GM18520 (cell line): Measurements from ENCODE around the gene ADAMTS15.

Source experiments
- ATAC-seq: cut with Tn5 transposase; IDR thresholded peaks from one replicate; pipeline ENCODE4 v1.9.1; 2021; ENCODE audit not compliant: unreplicated experiment

ADAMTS15 gene

DNA sequence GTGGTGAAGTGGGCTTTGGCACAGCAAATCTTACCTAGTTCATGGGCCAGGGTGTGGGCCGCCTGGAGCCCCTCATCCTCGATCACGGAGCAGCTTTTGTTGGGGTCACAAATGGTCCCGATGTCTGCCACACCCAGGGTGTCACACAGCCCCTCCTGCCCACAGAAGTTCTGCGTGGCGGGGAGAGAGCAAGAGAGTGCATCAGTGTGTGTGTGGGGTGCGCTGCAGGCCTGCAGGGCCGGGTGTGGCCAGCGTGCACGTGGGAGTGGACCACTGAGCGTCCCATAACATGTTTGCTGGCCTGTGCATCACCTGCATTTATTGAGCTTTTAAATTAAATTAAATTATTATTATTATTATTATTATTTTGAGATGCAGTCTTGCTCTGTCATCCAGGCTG lies 31.5 kb upstream of the ADAMTS15 start:
- ATAC-seq: no peak

DNA sequence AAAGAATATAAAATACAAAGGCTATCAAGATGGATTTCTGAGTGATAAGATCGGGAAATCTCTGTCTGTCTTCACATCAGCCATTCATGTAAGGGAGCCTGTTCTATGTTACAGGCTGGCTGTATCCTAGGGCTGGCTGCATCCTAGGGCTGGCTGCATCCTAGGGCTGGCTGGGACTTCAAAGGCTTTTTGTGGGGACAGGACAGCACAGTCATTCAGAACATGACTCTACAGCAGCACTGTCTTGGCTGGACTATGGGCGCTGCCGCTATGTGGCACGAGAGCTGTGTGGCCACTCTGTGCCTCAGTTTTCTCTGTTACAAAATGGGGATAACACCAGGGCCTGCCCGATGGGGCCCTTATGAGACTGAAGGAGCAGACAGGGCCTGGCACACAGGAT lies 30.2 kb upstream of the ADAMTS15 start:
- ATAC-seq: no peak

DNA sequence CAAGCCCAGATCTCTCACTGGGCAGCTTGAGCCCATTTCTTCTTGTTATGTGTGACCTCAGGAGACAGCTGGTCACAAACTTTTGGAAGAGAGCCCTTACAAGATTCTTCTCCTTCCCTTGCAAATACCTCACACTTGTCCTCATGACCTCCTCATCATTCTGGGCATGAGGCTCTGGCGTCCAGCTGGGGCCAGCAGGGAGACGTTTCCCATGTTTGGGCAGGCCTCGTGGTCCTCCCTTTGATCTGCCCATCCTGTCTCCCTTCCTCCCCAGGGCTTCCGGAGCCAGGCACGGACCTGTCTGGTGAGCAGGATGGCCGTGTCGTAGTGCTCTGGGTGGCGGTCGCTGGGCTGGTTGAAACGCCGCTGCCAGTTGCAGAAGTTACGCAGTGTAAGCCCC lies 29.7 kb upstream of the ADAMTS15 start:
- ATAC-seq: no peak

DNA sequence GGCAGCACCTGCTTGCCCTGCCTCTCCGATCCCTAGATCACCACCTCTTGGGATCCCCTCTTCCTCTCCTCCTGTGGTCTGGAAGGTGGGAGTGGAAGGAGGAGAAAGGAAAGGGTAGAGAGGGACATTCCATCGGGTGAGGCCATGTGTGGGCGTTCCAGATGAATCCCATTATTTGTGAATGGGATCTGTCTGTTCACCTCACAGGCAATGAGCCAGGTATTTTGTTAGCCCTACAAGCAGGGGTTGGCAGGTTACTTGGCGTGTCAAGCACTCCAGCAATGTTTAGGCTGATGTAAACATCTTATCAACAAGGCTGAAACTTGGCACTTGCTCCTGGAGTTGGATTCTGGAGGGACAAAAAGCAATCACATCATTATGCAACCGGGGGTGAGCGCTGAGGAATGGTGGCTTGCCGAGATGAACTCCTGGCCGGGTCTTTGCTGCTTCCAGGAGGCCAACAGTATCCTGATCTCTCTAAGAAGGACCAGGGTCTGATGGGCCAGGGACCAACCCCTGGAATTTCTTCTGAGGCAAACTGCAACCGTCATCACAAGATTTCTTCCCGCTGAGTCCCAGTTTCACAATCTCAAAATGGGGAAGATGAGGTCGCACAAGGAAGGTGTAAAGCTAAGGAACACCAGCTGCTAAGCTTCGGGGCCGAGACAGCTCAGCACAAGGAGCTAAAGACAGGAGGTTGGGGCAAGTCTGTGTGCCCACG lies 27.8 kb upstream of the ADAMTS15 start:
- ATAC-seq: no peak

DNA sequence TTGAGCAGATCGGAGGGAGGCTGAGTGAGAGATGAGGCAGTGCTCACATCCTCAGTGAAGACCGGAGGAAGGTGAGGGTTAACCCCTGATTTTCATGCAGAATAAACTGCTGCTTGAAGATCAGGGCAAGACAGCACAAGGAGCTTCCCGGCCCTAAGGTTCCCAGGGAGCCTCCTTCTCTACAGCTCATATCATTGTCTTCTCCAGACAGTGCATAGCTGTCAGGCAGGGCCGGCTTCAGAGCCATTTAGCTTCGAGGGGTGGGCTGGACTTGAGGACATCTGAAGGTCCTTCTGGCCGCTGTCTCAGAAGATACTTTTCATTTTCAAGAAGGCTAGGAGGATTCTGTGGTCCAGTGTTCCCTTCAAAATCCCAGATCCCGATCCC lies 27.3 kb upstream of the ADAMTS15 start:
- ATAC-seq: no peak

DNA sequence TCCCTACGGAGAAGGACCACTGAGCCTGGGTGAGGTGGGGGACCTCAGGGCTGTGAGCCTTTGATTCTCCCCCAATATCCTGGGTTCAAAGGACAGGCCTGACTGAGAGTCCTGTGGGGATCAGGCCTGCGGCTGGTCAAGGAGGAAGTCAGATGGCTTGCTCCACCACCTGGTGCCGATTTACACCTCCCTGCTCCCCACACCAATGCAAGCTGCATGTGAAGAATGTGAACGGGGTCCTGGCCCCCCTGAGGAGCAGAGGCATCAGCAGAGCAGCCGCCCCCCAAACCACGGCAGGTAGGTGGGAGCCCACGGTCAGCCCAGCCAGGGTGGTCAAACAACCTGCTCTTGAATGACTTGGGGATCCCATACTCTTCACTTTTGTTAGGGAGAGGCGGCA lies 26.7 kb upstream of the ADAMTS15 start:
- no peak for ATAC-seq

DNA sequence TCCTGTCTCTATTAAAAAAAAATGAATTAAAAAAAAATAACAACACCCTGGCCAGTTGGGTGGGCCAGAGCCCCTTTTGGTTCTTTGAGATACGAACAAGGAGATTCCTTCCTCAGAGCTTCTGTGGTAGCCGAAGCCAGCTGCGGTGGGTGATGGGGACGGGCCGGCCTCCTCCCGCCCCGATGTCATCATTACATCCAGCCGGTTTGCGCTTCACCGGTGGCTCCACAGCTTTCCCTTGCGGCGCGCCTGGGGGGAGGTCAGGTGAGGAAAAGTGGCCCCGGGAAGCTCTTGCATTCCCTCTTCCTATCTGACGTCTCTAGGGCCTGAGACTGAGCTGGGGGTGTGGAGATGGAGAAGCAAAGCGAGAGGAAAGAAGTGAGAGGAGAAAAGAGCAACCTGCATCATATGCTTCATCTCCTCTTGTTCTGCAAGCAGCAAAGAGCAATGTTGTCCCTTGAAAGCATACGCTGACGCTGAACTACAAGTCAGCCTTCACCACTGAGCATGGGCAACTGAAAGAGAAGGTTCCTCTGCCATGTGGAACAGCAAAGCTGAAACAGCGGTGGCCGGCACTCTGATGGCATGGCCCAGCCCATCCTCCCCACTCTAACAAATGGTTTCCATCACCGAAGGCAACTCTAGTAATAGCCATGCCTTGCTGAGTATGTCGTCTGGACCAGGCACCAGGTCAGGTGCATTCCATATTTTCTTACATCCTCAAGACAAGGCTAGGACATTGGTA lies 26.0 kb upstream of the ADAMTS15 start:
- no peak for ATAC-seq

DNA sequence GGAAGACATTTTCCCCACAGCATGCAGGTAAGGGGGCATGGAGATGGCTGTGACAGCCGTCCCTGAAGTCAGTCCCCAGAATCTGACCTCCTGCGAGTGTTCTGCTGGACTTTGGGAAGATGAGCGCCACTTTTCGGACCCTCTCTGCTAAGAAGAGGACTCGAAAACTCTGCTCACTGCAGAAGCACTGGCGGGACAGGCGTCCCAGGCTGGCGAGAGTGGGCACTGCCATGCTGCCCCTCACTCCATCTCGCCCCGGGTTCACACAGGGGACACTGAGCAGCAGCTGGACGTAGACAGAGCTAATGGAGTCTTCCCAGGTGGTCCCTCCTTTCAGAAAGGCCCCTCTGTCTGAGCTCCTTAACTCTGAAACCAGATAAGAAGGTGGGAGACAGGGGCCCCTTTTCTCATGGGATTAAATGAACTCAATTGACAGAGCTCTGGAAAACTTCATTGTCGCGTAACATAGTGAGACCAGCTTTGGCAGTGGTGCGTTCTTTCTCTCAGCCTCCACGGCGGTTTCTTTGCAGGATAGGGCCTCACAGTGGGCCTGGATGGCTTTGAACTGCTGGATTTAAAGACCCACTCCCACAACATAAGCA lies 24.8 kb upstream of the ADAMTS15 start:
- ATAC-seq: no peak

DNA sequence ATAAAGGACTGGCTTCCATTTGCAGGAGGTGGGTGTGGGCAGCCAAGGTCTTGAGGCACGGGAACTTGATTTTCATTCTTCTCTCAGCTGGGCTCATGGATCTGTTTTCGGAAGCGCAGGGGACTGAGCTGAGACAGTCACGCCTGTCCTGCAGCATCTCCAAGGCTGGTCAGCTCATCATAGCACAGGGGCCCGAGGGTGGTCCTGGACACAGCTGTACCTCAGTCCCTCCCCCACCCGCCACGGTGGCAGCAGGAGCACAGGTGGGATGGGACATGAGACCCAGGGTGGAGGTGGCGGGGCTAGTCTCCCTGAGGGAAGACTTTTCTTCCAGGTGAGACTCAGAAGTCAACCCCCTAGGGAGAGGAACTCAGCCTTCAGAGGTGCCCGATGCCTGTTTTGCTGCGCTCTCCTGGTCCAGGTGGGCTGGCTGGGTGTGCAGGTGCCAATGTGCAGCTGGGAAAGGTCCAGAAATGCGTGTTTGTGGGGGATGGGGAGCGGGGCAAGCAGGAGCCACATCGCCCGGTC lies 23.8 kb upstream of the ADAMTS15 start:
- no peak for ATAC-seq

DNA sequence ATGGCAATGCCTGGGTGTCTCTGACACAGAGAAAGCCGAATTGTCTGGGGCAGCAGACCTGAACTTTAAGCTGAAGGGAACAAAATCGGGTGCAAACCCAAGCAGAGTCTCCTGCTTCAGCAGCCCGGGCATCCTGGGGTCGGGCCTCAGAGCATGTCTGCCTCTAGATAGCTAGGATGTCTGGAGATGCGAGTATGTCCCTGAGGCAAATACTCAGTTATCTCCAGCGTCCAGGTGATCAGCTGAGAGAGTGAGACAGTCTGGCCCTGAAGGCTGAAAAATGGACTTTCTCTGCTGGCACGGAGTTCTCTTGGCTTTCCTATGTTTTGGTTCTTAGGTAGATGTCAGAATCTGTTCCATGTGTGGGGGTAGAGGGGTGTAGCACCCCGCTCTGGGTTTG lies 23.3 kb upstream of the ADAMTS15 start:
- no peak for ATAC-seq

DNA sequence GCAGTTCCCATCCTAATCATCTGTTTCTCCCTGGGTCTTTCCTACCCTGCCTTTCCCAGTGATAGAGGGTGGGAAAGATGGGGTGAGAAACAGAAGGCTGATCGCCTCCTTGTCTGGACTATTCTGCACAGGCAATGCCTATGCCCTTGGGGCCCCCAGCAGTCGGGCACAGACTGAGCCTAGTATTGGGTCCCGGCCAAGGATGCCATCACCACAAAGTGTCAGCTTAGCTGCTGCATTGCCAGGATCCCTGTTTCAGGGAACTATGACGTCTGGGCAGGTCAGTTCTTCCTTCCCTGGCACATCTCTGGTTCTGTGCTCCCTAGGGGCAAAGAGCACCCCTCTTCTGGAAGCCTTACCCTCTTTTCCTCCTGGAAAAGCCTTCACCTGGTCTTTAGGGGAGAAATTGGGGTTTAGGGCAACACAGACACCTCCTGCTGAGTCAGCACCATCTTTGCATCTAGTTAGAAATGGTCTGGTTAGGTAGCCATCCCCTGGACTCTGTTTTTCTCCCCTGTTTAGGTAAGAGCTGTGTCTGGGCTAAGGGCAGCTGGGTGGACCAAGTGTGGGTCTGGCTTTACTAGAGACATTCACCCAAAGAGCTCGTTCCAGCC lies 22.1 kb upstream of the ADAMTS15 start:
- no peak for ATAC-seq

DNA sequence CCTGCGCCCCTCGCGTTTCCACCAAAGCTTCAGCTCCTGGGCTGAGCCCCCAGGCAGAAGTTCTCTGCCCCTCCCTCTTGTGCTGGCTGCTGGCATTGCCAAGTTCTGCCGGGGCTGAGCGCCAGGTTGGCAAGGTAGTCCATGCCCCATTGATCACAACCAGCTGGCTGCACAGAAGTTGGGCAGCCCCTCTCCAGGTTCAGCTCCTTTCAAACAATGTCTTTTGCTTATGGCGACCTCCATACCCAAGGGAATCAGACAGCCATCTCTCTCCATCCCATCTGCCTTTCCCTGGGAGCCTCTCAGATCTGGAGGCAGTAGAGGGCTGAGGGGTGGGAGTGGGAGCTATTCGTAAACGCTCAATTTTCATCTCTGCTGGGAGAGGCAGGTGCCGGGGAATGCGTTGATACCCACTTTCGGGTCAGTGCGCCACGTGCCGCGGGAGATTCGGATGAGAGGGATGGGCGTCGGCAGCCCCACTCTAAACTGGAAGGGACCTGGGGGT lies 21.6 kb upstream of the ADAMTS15 start:
- ATAC-seq: no peak

DNA sequence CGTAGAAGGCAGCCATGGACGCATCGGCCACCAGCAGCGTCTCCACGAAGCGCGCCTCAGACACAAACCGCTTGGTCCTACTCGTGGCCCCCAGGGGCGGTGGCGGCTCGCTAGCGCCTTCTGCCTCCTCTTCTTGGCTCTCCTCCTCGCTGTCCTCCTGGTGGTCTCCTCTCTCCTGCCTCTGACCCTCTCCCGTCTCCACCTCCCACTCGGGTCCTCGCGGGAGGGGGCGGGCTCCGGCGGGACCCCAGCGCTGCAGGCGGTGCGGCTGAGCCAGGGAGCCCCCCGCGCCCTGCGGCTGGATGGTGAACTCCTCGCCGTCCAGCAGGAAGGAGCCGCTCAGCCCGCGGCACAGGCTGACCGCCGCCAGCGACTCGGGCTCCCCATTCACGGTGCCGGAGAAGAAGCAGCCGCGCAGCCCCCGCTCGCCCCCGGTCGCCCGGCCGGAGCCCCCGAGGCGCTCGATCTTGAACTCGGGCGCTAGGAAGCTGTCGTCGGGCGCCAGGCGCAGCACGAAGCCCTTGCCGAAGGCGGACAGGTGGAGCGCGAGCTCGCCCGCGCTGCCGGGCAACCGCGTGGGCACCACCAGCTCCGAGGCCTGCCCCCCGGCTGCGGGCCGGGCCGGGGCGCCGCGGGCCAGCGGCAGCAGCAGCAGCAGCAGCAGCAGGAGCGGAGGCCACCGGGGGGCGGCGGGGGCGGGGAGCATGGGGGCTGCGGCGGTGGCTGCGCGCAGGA lies 20.7 kb upstream of the ADAMTS15 start:
- ATAC-seq: no peak

DNA sequence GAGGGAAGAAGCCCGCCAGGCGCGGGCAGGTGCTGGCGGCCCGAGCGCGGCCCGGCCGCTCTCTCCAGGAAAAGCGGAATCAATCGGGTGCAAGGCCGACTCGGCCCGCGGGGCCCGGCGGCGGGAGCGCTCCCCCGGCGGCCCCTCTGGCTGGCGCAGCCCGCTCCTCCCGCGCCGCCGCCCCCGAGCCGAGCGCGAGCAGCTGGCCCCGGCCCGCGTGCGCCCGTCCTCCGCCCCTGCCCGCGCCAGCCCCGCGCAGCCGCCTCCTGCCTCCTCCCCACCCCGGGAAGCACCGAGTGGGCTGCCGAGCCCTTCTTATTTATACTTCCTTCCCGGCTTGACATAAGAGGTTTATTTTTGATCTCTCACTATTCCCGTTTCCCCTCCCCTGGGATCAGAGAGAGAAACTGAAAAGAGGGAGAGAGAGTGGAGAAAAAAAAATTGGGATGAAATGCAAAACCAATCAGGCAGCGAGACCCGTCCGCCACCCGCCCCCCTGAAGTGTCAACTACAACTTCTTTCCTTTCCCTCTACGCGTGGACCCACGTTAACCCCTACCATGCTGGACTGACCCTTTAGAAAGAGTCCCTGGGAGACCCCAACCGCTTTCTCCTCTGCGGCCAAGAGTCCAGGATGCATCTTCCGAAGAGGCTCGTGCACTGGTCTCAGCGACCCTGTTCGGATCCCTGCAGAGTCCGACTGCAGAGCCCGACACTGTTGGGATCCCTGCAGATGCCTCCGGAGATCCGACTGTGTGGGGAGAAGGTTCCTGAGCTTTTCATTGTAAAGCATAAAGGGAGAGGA lies 19.9 kb upstream of the ADAMTS15 start, which contains the start of gene ADAMTS8:
Gene ADAMTS8, minus strand, starts transcription at position 294 of the 804 bp plus-strand sequence. CDS start 323 bp downstream, outside the sequence.
- ATAC-seq: no peak

DNA sequence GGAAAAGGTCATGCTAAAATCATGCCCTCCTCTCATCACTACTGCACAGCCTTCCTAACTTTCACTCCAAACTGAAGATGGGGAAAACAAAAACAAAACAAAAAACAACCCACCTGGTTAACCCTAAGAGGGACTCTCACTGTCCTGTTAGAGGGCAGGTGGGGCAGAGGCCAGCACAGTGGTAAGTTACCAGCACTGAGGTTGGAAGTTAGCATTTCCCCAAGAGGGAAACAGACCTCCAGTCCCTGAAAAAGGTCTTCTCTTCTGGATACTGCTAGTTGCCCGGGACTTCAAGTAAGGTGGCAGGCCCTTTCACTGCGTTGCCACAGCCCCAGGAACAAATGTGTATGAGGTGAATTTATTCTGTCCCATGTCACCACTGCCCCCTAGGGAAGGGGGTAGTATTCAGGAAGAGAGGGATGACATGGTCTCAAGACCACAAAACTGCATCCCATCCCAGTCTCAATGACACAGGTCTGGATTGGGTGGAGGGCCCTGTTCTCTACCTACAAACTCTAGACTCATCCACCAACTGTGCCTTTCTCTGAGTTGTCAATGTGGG lies 19.2 kb upstream of the ADAMTS15 start:
- ATAC-seq: no peak

DNA sequence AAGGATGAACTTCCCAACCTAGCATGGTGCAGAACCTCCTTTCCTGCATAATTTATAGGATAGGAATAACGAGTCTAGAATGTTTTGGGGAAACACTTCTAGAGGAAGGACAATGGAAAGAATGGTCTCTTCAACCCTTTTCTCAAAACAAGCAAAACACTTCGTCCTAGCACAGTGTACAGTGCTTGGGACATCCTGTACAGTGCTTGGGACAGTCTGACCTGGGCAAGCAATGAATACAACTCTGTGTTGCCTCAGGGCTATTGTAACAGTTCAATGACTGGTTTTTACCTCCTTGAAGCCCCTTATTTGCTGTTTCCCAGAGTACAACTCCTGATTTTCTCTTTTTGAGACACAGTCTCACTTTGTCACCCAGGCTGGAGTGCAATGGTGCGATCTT lies 18.5 kb upstream of the ADAMTS15 start:
- no peak for ATAC-seq

DNA sequence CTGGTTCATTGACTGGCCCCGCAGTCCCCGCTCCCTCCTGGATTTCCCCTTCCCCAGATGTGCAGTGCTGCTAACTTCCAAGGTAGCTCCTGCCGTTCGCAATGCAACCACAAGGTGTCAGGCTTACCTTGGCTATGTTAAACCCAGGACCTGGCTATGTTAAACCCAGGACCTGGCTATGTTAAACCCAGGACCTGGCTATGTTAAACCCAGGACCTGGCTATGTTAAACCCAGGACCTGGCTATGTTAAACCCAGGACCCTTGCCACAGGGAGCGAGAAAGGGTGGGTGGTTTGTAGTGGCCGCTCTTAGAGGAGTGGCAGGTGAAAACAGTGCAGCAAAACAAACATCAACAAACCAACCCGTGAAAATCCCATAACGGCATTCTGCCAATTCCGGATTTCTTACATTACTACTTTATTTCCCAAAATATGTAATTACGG lies 17.1 kb upstream of the ADAMTS15 start:
- ATAC-seq: no peak

DNA sequence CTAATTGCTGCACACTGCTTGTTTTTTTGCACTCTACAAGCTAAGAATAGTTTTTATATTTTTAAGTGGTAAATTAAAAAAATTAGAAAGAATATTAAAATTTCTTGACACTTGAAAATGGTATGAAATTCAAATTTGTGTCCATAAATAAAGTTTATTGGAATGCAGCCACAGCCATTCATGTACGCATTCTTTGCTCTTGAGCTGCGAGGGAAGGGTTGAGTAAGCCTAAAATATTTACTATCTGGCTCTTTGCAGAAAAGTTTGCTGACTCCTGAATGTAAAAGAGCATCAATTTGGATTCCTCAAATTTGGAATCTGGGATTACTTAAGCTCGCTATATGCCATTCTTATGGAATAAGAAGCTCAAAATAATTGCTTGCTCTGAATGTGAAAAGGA lies 16.6 kb upstream of the ADAMTS15 start:
- no peak for ATAC-seq

DNA sequence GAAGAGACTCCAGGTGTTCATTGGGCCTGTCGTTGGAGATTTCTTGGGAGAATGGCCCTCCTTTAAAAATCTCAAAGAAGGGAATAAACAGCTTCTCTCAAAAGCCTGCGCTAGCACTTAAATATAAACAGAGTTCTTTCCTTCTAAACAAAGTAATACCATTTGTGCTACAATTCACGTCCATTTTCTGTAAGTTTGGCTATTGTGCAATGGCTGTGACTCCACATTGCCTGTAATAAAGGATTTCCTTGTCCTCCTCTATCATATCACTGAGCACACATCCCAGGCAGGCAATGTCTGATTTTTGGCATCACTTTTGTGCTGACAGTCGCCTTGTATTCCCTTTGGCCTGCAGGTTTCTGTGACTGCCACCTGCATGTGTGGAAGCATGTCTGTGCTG lies 15.1 kb upstream of the ADAMTS15 start:
- ATAC-seq: no peak
